Neural cell (in vitro differentiated cells): ENCODE measurements around the gene QPRT.

ENCODE experiments used
- EP300 ChIP-seq: fragments of 450-650 bp; conservative IDR thresholded peaks from 2 replicates; pipeline ENCODE4 v1.6.1; 2014; ENCODE audit warnings: antibody characterized with exemption, mild to moderate bottlenecking, moderate library complexity; ENCODE audit not compliant: poor library complexity, severe bottlenecking
- EZH2 ChIP-seq: fragments of 200-600, 300-800 bp; shearing (Covaris generic), sonication (generic); IDR thresholded peaks from 2 replicates; pipeline ENCODE4 v1.6.1; 2014; ENCODE audit warnings: antibody characterized with exemption, low read length, borderline replicate concordance, mild to moderate bottlenecking; ENCODE audit not compliant: insufficient read depth, poor library complexity, severe bottlenecking
- MXI1 ChIP-seq: fragments of 450-650 bp; conservative IDR thresholded peaks from 2 replicates; pipeline ENCODE4 v1.6.1; 2014; ENCODE audit warnings: antibody characterized with exemption, mild to moderate bottlenecking; ENCODE audit not compliant: poor library complexity, severe bottlenecking
- POLR2AphosphoS5 ChIP-seq: IDR thresholded peaks from 2 replicates; pipeline ENCODE4 v1.6.1; 2012
- RAD21 ChIP-seq: fragments of 450-650 bp; conservative IDR thresholded peaks from 2 replicates; pipeline ENCODE4 v1.6.1; 2014; ENCODE audit warnings: antibody characterized with exemption, mild to moderate bottlenecking, moderate library complexity
- TAF1 ChIP-seq: IDR thresholded peaks from 2 replicates; pipeline ENCODE4 v1.6.1; 2012; ENCODE audit warnings: low read depth
- TF ChIP-seq, protein P1 (sequence below): fragments of 450-650 bp; IDR thresholded peaks from 2 replicates; pipeline ENCODE4 v1.5.1; 2014; ENCODE audit warnings: antibody characterized with exemption, mild to moderate bottlenecking, moderate library complexity; ENCODE audit not compliant: poor library complexity, severe bottlenecking
- TF ChIP-seq, protein P2 (sequence below): IDR thresholded peaks from 2 replicates; pipeline ENCODE4 v1.6.1; 2012; ENCODE audit warnings: borderline replicate concordance

DNA sequence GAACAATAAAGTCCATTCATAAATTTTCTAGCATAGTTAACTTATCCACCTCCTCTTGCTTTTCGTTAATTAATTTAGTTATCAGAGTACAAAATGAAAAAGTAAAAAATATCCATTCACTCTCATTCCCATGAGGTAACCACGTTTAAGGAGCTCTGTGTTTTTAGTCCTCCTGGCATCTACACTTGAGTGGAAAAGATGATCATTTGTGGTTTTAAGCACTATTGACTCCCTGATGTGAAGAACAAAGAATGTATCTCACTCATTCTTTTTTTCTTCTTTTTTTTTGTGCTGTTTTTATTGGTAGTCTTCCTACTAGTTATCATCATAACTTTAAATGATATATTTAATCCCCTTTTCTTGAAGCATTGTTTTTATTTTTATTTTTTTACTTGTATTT is 26.1 kb downstream of the QPRT start:
- TF ChIP-seq, protein P1, sequence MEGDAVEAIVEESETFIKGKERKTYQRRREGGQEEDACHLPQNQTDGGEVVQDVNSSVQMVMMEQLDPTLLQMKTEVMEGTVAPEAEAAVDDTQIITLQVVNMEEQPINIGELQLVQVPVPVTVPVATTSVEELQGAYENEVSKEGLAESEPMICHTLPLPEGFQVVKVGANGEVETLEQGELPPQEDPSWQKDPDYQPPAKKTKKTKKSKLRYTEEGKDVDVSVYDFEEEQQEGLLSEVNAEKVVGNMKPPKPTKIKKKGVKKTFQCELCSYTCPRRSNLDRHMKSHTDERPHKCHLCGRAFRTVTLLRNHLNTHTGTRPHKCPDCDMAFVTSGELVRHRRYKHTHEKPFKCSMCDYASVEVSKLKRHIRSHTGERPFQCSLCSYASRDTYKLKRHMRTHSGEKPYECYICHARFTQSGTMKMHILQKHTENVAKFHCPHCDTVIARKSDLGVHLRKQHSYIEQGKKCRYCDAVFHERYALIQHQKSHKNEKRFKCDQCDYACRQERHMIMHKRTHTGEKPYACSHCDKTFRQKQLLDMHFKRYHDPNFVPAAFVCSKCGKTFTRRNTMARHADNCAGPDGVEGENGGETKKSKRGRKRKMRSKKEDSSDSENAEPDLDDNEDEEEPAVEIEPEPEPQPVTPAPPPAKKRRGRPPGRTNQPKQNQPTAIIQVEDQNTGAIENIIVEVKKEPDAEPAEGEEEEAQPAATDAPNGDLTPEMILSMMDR, result no peak
- TF ChIP-seq POLR2AphosphoS5, result no peak
- TF ChIP-seq EP300, result no peak
- TF ChIP-seq EZH2, result no peak
- TF ChIP-seq TAF1, result no peak
- TF ChIP-seq, protein P2, sequence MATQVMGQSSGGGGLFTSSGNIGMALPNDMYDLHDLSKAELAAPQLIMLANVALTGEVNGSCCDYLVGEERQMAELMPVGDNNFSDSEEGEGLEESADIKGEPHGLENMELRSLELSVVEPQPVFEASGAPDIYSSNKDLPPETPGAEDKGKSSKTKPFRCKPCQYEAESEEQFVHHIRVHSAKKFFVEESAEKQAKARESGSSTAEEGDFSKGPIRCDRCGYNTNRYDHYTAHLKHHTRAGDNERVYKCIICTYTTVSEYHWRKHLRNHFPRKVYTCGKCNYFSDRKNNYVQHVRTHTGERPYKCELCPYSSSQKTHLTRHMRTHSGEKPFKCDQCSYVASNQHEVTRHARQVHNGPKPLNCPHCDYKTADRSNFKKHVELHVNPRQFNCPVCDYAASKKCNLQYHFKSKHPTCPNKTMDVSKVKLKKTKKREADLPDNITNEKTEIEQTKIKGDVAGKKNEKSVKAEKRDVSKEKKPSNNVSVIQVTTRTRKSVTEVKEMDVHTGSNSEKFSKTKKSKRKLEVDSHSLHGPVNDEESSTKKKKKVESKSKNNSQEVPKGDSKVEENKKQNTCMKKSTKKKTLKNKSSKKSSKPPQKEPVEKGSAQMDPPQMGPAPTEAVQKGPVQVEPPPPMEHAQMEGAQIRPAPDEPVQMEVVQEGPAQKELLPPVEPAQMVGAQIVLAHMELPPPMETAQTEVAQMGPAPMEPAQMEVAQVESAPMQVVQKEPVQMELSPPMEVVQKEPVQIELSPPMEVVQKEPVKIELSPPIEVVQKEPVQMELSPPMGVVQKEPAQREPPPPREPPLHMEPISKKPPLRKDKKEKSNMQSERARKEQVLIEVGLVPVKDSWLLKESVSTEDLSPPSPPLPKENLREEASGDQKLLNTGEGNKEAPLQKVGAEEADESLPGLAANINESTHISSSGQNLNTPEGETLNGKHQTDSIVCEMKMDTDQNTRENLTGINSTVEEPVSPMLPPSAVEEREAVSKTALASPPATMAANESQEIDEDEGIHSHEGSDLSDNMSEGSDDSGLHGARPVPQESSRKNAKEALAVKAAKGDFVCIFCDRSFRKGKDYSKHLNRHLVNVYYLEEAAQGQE, result no peak
- TF ChIP-seq MXI1, result no peak
- TF ChIP-seq RAD21, result no peak
